Measurements from ENCODE around the gene SERP2. TPM values are rescaled to one million over a fixed set of nuclear protein-coding genes. Genes with fewer than 3 reads are reported as not detected.

Gene SERP2
- total and polyA plus RNA-seq, 9 of the 15 experiments (the other 6 are each of a cell fraction or from before 2014, with no cell fraction given) = 0.13 TPM; not detected in 8

DNA sequence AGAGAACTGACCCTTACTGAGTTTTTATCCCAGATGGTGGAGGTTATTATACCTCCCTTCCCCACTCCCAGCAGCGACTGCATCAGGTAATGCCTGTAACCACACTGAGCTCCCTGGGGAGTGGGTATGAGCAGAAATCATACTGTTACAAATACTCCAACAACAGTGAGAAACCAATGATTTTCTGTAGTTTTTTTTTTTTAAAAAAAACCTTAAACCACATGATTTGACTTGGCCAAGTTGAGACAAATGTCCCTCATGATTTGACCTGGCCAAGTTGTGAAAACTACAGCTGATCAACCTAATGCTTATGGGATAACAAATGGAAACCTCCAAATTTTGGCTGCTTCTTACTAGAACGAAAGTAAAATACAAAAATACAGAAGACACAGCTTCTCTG, 33.1 kb upstream of the SERP2 start (continued):
- TF ChIP-seq, protein P1, sequence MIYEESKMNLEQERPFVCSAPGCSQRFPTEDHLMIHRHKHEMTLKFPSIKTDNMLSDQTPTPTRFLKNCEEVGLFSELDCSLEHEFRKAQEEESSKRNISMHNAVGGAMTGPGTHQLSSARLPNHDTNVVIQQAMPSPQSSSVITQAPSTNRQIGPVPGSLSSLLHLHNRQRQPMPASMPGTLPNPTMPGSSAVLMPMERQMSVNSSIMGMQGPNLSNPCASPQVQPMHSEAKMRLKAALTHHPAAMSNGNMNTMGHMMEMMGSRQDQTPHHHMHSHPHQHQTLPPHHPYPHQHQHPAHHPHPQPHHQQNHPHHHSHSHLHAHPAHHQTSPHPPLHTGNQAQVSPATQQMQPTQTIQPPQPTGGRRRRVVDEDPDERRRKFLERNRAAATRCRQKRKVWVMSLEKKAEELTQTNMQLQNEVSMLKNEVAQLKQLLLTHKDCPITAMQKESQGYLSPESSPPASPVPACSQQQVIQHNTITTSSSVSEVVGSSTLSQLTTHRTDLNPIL (CRISPR knock-in tag; IDR thresholded peaks at IDR 0.05) = no peak
- TF ChIP-seq, protein P2, sequence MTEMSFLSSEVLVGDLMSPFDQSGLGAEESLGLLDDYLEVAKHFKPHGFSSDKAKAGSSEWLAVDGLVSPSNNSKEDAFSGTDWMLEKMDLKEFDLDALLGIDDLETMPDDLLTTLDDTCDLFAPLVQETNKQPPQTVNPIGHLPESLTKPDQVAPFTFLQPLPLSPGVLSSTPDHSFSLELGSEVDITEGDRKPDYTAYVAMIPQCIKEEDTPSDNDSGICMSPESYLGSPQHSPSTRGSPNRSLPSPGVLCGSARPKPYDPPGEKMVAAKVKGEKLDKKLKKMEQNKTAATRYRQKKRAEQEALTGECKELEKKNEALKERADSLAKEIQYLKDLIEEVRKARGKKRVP (CRISPR knock-in tag; IDR thresholded peaks at IDR 0.05) = no peak
- no peak for TF ChIP-seq BCL6 (CRISPR knock-in tag; IDR thresholded peaks at IDR 0.05)

- TF ChIP-seq NFE2L1 (tag; IDR thresholded peaks at IDR 0.05; ENCODE audit: borderline replicate concordance, low read depth) = no peak
- TF ChIP-seq FOXM1 (IDR thresholded peaks at IDR 0.05; ENCODE audit: low read depth) = no peak
- TF ChIP-seq FOXM1 (CRISPR knock-in tag; IDR thresholded peaks at IDR 0.05; ENCODE audit: low read depth) = no peak
- no peak for TF ChIP-seq CAMTA2 (CRISPR knock-in tag; conservative IDR thresholded peaks at IDR 0.05)
- TF ChIP-seq ZNF449 (CRISPR knock-in tag; IDR thresholded peaks at IDR 0.05) = no peak
- no peaks in the 10 kb centered on the region for H3K9me3 ChIP-seq (replicated peaks; ENCODE audit: control insufficient read depth, insufficient read depth, low read depth, low read length)
- intact Hi-C loops (cut with micrococcal nuclease) = no loop called here
- H4K20me1 ChIP-seq (replicated peaks; ENCODE audit: control insufficient read depth, insufficient read depth, low read length) = no peaks in the 10 kb centered on the region
- H3K79me2 ChIP-seq (ENCODE audit: control insufficient read depth, insufficient read depth, low read length) = no peaks in the 10 kb centered on the region
- no peak overlapping the region for H3K4me2 ChIP-seq (ENCODE audit: insufficient read depth, low read length)
- H3K9ac ChIP-seq (ENCODE audit: insufficient read depth in 1 of 2, low read depth in 2 of 2, low read length in 2 of 2) = no peak overlapping the region
- H3K4me1 ChIP-seq (replicated peaks in 1 of 2; ENCODE audit: control insufficient read depth in 2 of 2, insufficient read depth in 2 of 2, low read length in 2 of 2) = no peaks in the 10 kb centered on the region
- 8% methylated on average over 1 of the region's 1 CpG for WGBS (ENCODE audit: insufficient coverage, low coverage, missing lambda C conversion rate)
- H3K27ac ChIP-seq (ENCODE audit: extremely low read depth, low read depth, low read length) = no peak overlapping the region
- DNase-seq (ENCODE audit: extremely low read depth in 1 of 4, low spot score in 3 of 4) (no peak), ATAC-seq (no peak), FAIRE-seq (no peak)
- in situ Hi-C loops (cut with MboI) = no loop called here
- no peaks in the 10 kb centered on the region for H3K36me3 ChIP-seq (ENCODE audit: control insufficient read depth, insufficient read depth, low read length)
- CTCF ChIA-PET (ENCODE audit: low intra/inter-chr PET ratio) = no interaction called here
- H3K4me3 ChIP-seq = no peak overlapping the region
- H2AFZ ChIP-seq (ENCODE audit: low read depth, low read length) = no peak overlapping the region
- H3K9me1 ChIP-seq (ENCODE audit: control insufficient read depth, insufficient read depth, low read length) = no peaks in the 10 kb centered on the region
- POLR2A ChIA-PET = no interaction called here
- 0 out of 5 replicates have a peak, but pooled peaks cover 0 to 2% of the 10 kb centered on the region in 2 experiments for H3K27me3 ChIP-seq (ENCODE audit: control insufficient read depth in 2 of 2, insufficient read depth in 2 of 2, low read length in 2 of 2)
- BruUV-seq (replicated peaks) = no TSS peak
Measured at GRCh38 chr13:44342741-44343140, 30.9 kb upstream of the SERP2 start.

Data from K562 (cell line).